Prostate gland (tissue), 2 donors: ENCODE measurements around the gene PPCDC.

Experiments
- CTCF ChIP-seq, 4 experiments: fragments of 200-600 bp in 2 of 4; fragments of 450-650 bp in 2 of 4; sonication (generic) in 2 of 4; IDR thresholded peaks; 1 replicate in 3 of 4; 2 replicates in 1 of 4; pipeline ENCODE4 v1.5.1; 2016 to 2019; ENCODE audit warnings: antibody characterized with exemption in 4 of 4, mild to moderate bottlenecking in 2 of 4, moderate library complexity in 2 of 4
- POLR2A ChIP-seq: fragments of 450-650 bp; IDR thresholded peaks from one replicate; pipeline ENCODE4 v1.6.1; 2016; ENCODE audit warnings: antibody characterized with exemption, mild to moderate bottlenecking
- POLR2AphosphoS5 ChIP-seq: sonication (generic); formaldehyde crosslinking; IDR thresholded peaks from one replicate; pipeline ENCODE4 v1.6.1; 2017; ENCODE audit warnings: antibody characterized with exemption

DNA sequence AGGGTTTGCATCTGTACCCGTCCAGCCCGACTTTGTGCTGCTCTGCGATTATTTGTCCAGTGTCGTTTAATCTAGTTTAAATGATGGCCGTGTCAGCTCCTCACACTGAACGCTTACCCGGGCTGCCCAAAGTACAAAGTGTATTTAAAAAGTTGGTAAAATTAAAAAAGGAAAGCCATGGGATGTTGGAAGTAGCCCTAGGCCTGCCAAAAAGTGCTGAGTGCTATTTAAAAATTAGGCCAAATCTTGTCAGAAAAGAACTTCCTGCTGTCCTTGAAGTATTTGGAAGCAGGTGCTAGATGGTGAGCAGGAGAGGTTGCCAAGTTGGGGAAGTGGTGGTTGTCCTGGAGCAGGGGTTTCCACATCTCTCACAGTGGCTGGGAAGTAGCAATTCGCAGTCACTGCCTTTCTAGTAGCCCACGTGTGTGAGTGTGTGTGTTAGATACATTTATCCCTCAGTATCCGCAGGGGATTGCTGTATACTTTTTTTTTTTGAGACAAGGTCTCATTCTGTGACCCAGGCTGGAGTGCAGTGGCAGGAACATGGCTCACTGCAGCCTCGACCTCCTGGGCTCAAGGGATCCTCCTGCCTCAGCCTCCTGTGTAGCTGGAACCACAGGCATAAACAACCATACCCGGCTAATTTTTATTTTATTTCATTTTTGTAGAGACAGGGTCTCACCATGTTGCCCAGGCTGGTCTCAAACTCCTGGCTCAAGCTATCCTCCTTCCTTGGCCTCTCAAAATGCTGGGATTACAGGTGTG lies 664 bp downstream of the PPCDC start:
- no peak for TF ChIP-seq CTCF (IDR thresholded peaks at IDR 0.05)
- TF ChIP-seq POLR2A = no peak
- no peak for TF ChIP-seq POLR2AphosphoS5
